Astrocyte (in vitro differentiated cells and primary cell): ENCODE data around the gene PRSS12. TPM values are rescaled to one million over a fixed set of nuclear protein-coding genes. Genes with fewer than 3 reads are reported as not detected.

Experiments
- DNase-seq: peaks from one replicate; pipeline ENCODE4 v3.0.0-alpha.2; 2010; ENCODE audit warnings: low read depth
- FAIRE-seq: peaks from 2 replicates; lab custom pipeline; 2011; peaks lifted over from hg19 to GRCh38; lab: Jason Lieb, UNC
- H2AFZ ChIP-seq: 2 replicates; pipeline ENCODE4 v1.6.0; 2012; ENCODE audit warnings: low read depth, low read length, inconsistent platforms
- H3K27ac ChIP-seq: 2 replicates; pipeline ENCODE4 v1.5.1; 2011; ENCODE audit warnings: low read depth, low read length, inconsistent platforms
- H3K27me3 ChIP-seq: 2 replicates; pipeline ENCODE4 v1.6.0; 2011; ENCODE audit warnings: low read length, inconsistent platforms; ENCODE audit not compliant: insufficient read depth
- H3K36me3 ChIP-seq: 2 replicates; pipeline ENCODE4 v1.5.1; 2011; ENCODE audit warnings: low read length, inconsistent platforms; ENCODE audit not compliant: insufficient read depth
- H3K4me1 ChIP-seq: 2 replicates; pipeline ENCODE4 v1.5.1; 2011; ENCODE audit warnings: low read length, inconsistent platforms; ENCODE audit not compliant: insufficient read depth
- H3K4me2 ChIP-seq: 2 replicates; pipeline ENCODE4 v1.6.0; 2012; ENCODE audit warnings: low read length, inconsistent platforms
- H3K4me3 ChIP-seq: 2 replicates; pipeline ENCODE4 v1.5.1; 2011; ENCODE audit warnings: low read depth, mild to moderate bottlenecking, low read length, inconsistent platforms; ENCODE audit not compliant: insufficient read depth
- H3K79me2 ChIP-seq: 2 replicates; pipeline ENCODE4 v1.6.0; 2012; ENCODE audit warnings: mild to moderate bottlenecking, low read length, inconsistent platforms; ENCODE audit not compliant: insufficient read depth
- H3K9ac ChIP-seq: 2 replicates; pipeline ENCODE4 v1.6.0; 2012; ENCODE audit warnings: mild to moderate bottlenecking, low read length, inconsistent platforms
- H3K9me3 ChIP-seq: 2 replicates; pipeline ENCODE4 v1.5.1; 2012; ENCODE audit warnings: low read depth, mild to moderate bottlenecking, low read length, inconsistent platforms; ENCODE audit not compliant: insufficient read depth
- H4K20me1 ChIP-seq: 2 replicates; pipeline ENCODE4 v1.6.0; 2012; ENCODE audit warnings: low read length, inconsistent platforms; ENCODE audit not compliant: insufficient read depth
- H3K27ac Mint-ChIP-seq: one replicate; pipeline ENCODE4 v1.8.0; 2021; ENCODE audit warnings: mild to moderate bottlenecking, mixed read lengths; ENCODE audit not compliant: unreplicated experiment
- H3K27me3 Mint-ChIP-seq: one replicate; pipeline ENCODE4 v1.8.0; 2021; ENCODE audit warnings: low read depth, mixed read lengths; ENCODE audit not compliant: unreplicated experiment
- H3K36me3 Mint-ChIP-seq: one replicate; pipeline ENCODE4 v1.8.0; 2021; ENCODE audit warnings: low read depth, mixed read lengths; ENCODE audit not compliant: unreplicated experiment
- H3K4me1 Mint-ChIP-seq: one replicate; pipeline ENCODE4 v1.8.0; 2021; ENCODE audit warnings: low read depth, mixed read lengths; ENCODE audit not compliant: unreplicated experiment
- H3K4me3 Mint-ChIP-seq: one replicate; pipeline ENCODE4 v1.8.0; 2021; ENCODE audit warnings: mild to moderate bottlenecking, moderate library complexity, mixed read lengths; ENCODE audit not compliant: unreplicated experiment
- H3K9me3 Mint-ChIP-seq: one replicate; pipeline ENCODE4 v1.8.0; 2021; ENCODE audit warnings: mild to moderate bottlenecking, mixed read lengths; ENCODE audit not compliant: unreplicated experiment
- EZH2 ChIP-seq: IDR thresholded peaks from 2 replicates; pipeline ENCODE4 v1.6.1; 2012; ENCODE audit warnings: mild to moderate bottlenecking, low read length, inconsistent platforms; ENCODE audit not compliant: insufficient read depth
- total RNA-seq: library from RNA; stranded (reverse); gene quantifications from 2 replicates; pipeline ENCODE4 v1.2.1, GENCODE V29; 2021
- TF ChIP-seq, protein P1 (sequence below): IDR thresholded peaks from 2 replicates; pipeline ENCODE4 v1.5.1; 2011; ENCODE audit warnings: low read depth, mild to moderate bottlenecking, inconsistent platforms, low read length, moderate library complexity; ENCODE audit not compliant: insufficient read depth

The PRSS12 gene
- total RNA-seq, 1 donor from 2014 or later: 4.1 TPM

DNA sequence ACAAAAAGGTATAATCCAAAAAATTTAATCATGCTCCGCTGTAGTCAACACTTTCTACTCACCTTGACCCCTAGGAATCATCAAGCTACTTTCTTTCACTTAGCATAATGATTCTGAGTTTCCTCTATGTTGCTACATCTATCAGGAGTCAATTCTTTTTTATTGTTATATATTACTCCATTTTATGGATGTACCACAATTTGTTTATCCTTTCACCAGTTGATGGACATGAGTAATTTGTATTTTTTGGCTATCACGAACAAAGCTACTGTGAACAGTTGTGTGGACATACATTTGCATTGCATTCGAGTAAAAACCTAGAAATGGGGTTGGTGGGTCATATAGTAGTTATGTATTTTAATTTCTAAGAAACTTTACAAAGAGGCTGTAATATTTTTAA lies 102.9 kb downstream of the PRSS12 start:
- no peak for TF ChIP-seq EZH2
- TF ChIP-seq, protein P1, sequence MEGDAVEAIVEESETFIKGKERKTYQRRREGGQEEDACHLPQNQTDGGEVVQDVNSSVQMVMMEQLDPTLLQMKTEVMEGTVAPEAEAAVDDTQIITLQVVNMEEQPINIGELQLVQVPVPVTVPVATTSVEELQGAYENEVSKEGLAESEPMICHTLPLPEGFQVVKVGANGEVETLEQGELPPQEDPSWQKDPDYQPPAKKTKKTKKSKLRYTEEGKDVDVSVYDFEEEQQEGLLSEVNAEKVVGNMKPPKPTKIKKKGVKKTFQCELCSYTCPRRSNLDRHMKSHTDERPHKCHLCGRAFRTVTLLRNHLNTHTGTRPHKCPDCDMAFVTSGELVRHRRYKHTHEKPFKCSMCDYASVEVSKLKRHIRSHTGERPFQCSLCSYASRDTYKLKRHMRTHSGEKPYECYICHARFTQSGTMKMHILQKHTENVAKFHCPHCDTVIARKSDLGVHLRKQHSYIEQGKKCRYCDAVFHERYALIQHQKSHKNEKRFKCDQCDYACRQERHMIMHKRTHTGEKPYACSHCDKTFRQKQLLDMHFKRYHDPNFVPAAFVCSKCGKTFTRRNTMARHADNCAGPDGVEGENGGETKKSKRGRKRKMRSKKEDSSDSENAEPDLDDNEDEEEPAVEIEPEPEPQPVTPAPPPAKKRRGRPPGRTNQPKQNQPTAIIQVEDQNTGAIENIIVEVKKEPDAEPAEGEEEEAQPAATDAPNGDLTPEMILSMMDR: no peak
- FAIRE-seq: no peak
- Mint-ChIP-seq H3K36me3 (no peaks in the 10 kb centered on the region), H3K4me1 (no peaks in the 10 kb centered on the region), H3K27me3 (no peaks in the 10 kb centered on the region), H3K9me3 (no peaks in the 10 kb centered on the region), H3K4me3 (no peak overlapping the region), H3K27ac (no peak overlapping the region)
- H3K79me2 ChIP-seq: no peaks in the 10 kb centered on the region
- no peak for DNase-seq
- H3K4me1 ChIP-seq: no peaks in the 10 kb centered on the region
- no peaks in the 10 kb centered on the region for H4K20me1 ChIP-seq
- no peak overlapping the region for H2AFZ ChIP-seq
- no peak overlapping the region for H3K27ac ChIP-seq
- H3K4me2 ChIP-seq: no peak overlapping the region
- no peak overlapping the region for H3K9ac ChIP-seq
- no peak overlapping the region for H3K4me3 ChIP-seq
- no peaks in the 10 kb centered on the region for H3K9me3 ChIP-seq
- H3K36me3 ChIP-seq: no peaks in the 10 kb centered on the region
- no peaks in the 10 kb centered on the region for H3K27me3 ChIP-seq

DNA sequence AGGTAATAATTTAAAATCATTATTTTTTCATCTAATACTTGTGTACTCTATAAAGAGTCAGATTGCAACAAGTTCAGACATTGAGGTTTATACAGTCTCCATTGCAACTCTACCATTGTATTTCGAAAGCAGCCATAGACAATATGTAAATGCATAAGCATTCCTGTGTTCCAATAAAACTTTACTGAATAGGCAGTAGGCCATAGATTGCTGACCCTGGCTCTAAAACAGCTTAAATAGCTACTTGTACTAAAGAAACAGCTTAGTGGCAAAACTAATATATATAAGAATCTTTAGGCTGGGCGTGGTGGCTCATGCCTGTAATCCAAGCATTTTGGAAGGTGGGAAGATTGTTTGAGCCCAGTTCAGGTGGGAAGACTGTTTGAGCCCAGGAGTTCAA lies 115.3 kb downstream of the PRSS12 start:
- H3K79me2 ChIP-seq: no peaks in the 10 kb centered on the region
- no peak overlapping the region for H3K4me3 ChIP-seq
- no peaks in the 10 kb centered on the region for H3K27me3 ChIP-seq
- no peak overlapping the region for H3K27ac ChIP-seq
- H3K4me3 Mint-ChIP-seq: no peak overlapping the region
- H3K9ac ChIP-seq: no peak overlapping the region
- H3K9me3 ChIP-seq: no peaks in the 10 kb centered on the region
- FAIRE-seq (no peak), DNase-seq (no peak)
- no peak overlapping the region for H2AFZ ChIP-seq
- no peaks in the 10 kb centered on the region for H4K20me1 ChIP-seq
- no peaks in the 10 kb centered on the region for H3K4me1 Mint-ChIP-seq
- TF ChIP-seq EZH2: no peak
- TF ChIP-seq, protein P1: no peak
- no peaks in the 10 kb centered on the region for H3K36me3 Mint-ChIP-seq
- H3K4me2 ChIP-seq: no peak overlapping the region
- no peaks in the 10 kb centered on the region for H3K4me1 ChIP-seq
- H3K9me3 Mint-ChIP-seq: no peaks in the 10 kb centered on the region
- no peaks in the 10 kb centered on the region for H3K36me3 ChIP-seq
- H3K27me3 Mint-ChIP-seq: no peaks in the 10 kb centered on the region
- H3K27ac Mint-ChIP-seq: no peak overlapping the region

DNA sequence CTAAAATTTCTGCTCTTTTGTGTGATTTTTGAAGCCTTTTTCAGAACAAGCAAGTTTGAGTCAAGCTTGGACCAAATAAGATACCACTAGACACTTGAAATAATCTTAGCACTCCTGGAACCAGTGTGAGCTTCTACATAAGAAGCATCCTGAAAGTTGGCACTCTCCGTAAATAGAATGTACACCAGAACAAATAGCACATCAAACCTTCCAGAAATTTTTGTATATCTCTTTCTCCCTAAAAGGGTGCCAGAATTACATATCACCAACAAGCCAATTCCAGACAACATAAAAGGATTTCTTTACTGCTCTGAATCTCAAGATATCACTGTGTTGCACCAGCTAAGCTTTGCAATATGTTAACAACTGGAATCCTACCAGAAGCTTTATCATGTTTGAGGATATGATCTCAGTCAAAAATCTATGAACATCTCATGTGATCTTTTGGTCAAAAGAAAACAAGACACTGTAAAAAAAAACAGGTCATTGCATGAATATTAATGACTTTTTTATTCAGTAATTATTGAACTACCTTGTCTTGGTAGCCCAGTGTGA lies 117.2 kb downstream of the PRSS12 start:
- H3K9me3 Mint-ChIP-seq: no peaks in the 10 kb centered on the region
- no peaks in the 10 kb centered on the region for H3K36me3 ChIP-seq
- no peaks in the 10 kb centered on the region for H3K27me3 Mint-ChIP-seq
- H3K27ac ChIP-seq: no peak overlapping the region
- TF ChIP-seq EZH2: no peak
- TF ChIP-seq, protein P1: no peak
- no peaks in the 10 kb centered on the region for H4K20me1 ChIP-seq
- no peaks in the 10 kb centered on the region for H3K4me1 Mint-ChIP-seq
- no peaks in the 10 kb centered on the region for H3K9me3 ChIP-seq
- H3K4me3 ChIP-seq: no peak overlapping the region
- no peak overlapping the region for H3K27ac Mint-ChIP-seq
- no peaks in the 10 kb centered on the region for H3K27me3 ChIP-seq
- no peak overlapping the region for H2AFZ ChIP-seq
- H3K4me2 ChIP-seq: no peak overlapping the region
- FAIRE-seq: no peak
- no peak for DNase-seq
- H3K79me2 ChIP-seq: no peaks in the 10 kb centered on the region
- no peaks in the 10 kb centered on the region for H3K36me3 Mint-ChIP-seq
- H3K9ac ChIP-seq: no peak overlapping the region
- H3K4me1 ChIP-seq: no peaks in the 10 kb centered on the region
- no peak overlapping the region for H3K4me3 Mint-ChIP-seq
